ENCODE data around the gene LINC01488. TPM values are rescaled to one million over a fixed set of nuclear protein-coding genes. Genes with fewer than 3 reads are reported as not detected.

Gene LINC01488
- total RNA-seq, 4 donors from 2014 or later: not detected

- no peak for DNase-seq (ENCODE audit: low spot score in 2 of 2)
- TF ChIP-seq, protein P1, sequence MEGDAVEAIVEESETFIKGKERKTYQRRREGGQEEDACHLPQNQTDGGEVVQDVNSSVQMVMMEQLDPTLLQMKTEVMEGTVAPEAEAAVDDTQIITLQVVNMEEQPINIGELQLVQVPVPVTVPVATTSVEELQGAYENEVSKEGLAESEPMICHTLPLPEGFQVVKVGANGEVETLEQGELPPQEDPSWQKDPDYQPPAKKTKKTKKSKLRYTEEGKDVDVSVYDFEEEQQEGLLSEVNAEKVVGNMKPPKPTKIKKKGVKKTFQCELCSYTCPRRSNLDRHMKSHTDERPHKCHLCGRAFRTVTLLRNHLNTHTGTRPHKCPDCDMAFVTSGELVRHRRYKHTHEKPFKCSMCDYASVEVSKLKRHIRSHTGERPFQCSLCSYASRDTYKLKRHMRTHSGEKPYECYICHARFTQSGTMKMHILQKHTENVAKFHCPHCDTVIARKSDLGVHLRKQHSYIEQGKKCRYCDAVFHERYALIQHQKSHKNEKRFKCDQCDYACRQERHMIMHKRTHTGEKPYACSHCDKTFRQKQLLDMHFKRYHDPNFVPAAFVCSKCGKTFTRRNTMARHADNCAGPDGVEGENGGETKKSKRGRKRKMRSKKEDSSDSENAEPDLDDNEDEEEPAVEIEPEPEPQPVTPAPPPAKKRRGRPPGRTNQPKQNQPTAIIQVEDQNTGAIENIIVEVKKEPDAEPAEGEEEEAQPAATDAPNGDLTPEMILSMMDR (IDR thresholded peaks at IDR 0.05): no peak
- no peak for TF ChIP-seq POLR2A (IDR thresholded peaks at IDR 0.05)
- no peak overlapping the region for H3K4me3 ChIP-seq (ENCODE audit: low read depth, poor library complexity, severe bottlenecking)
- intact Hi-C loops (cut with DNase I; ENCODE audit: low total_unique reads): no loop called here
- 92 to 97% methylated on average over 16 of the region's 16 CpGs for WGBS, 2 donors
These were observed 4.4 kb upstream of the LINC01488 start for GRCh38 chr11:69477086-69477485.

DNA sequence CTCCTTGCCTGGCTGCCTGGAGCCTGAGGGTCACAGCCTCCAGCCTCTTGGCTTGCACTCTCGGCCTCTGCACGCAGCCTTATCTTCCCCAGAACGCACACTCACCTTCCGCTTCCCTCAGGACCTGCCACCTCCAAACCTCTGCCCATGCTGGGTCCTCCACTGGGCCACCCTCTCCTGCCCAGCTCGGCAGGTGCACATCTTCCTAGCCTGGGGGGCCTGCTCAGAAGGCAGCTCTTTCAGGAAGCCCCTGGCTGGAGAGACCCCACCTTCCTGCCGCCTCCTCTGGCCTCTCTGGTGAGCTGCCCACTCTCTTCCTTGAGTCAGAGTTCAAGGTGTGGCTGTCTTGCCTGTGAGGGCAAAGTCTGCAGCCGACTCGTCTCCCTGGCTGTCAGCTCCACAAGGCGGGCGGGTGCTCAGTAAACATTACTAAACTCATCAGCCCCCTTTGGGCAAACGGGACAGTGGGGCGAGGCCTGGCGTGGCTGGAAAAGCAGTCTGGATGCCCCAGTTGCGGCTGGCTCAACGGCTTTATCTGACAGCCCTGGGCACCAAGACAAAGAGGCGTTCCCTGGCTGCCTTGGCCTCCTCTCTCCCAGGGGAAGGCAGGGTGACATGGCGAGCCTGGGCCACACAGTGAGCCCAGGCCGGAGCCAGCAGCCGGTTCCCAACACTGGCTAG is 1.7 kb upstream of the LINC01488 start:
- TF ChIP-seq, protein P1 (IDR thresholded peaks at IDR 0.05): no peak
- no peak for TF ChIP-seq POLR2A (IDR thresholded peaks at IDR 0.05)
- intact Hi-C loops (cut with DNase I; ENCODE audit: low total_unique reads): no loop called here
- peak in 1 of 2 donors; percentile 40 for DNase-seq (ENCODE audit: low spot score in 2 of 2)
- 34 to 40% methylated on average over 13 to 19 of the region's 19 CpGs for WGBS, 2 donors
- no peak overlapping the region for H3K4me3 ChIP-seq (ENCODE audit: low read depth, poor library complexity, severe bottlenecking)

- DNase-seq (ENCODE audit: low spot score in 2 of 2): no peak
- intact Hi-C loops (cut with DNase I; ENCODE audit: low total_unique reads): no loop called here
- 61 to 63% methylated on average over 13 of the region's 13 CpGs for WGBS, 2 donors
- no peak for TF ChIP-seq POLR2A (IDR thresholded peaks at IDR 0.05)
- TF ChIP-seq, protein P1 (IDR thresholded peaks at IDR 0.05): no peak
- no peak overlapping the region for H3K4me3 ChIP-seq (ENCODE audit: low read depth, poor library complexity, severe bottlenecking)
These were observed 693 bp upstream of the LINC01488 start for GRCh38 chr11:69480547-69481392.

DNA sequence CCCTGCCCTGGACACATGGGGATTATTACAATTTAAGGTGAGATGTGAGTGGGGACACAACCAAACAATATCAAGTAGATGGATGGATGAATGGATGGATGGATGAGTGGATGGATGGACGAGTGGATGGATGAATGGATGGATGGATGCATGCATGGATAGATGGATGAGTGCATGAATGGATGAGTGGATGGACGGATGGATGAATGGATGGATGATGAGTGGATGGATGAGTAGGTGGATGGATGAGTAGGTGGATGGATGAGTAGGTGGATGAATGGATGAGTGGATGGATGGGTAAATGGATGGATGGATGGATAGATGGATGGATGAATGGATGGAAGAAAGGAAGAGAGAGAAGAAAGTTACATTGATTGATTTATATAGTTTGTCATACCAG is 859 bp downstream of the LINC01488 start:
- no peak overlapping the region for H3K4me3 ChIP-seq (ENCODE audit: low read depth, poor library complexity, severe bottlenecking)
- no peak for DNase-seq (ENCODE audit: low spot score in 2 of 2)
- WGBS, 2 donors: 84 to 90% methylated on average over 2 of the region's 2 CpGs
- TF ChIP-seq POLR2A (IDR thresholded peaks at IDR 0.05): no peak
- TF ChIP-seq, protein P1 (IDR thresholded peaks at IDR 0.05): no peak
- intact Hi-C loops (cut with DNase I; ENCODE audit: low total_unique reads): no loop called here

- intact Hi-C loops (cut with DNase I; ENCODE audit: low total_unique reads): no loop called here
- 90 to 95% methylated on average over 3 of the region's 3 CpGs for WGBS, 2 donors
- no peak for DNase-seq (ENCODE audit: low spot score in 2 of 2)
- H3K4me3 ChIP-seq (ENCODE audit: low read depth, poor library complexity, severe bottlenecking): no peak overlapping the region
- TF ChIP-seq, protein P1 (IDR thresholded peaks at IDR 0.05): no peak
- no peak for TF ChIP-seq POLR2A (IDR thresholded peaks at IDR 0.05)
These were observed 1.7 kb downstream of the LINC01488 start for GRCh38 chr11:69483170-69483569.
